Lower leg skin (tissue), 4 donors: ENCODE measurements around the gene ARHGAP27. TPM values are rescaled to one million over a fixed set of nuclear protein-coding genes. Genes with fewer than 3 reads are reported as not detected.

ENCODE experiments used
- DNase-seq, 2 donors: peaks; one replicate each; pipeline ENCODE4 v3.0.0-alpha.2; 2019; ENCODE audit warnings: low spot score in 2 of 2
- H3K4me3 ChIP-seq: fragments of 200-600 bp; sonication (generic); 2 replicates; pipeline ENCODE4 v1.5.1; 2017; ENCODE audit warnings: mild to moderate bottlenecking, low read depth; ENCODE audit not compliant: poor library complexity, severe bottlenecking
- POLR2A ChIP-seq, 2 donors: fragments of 450-650 bp; IDR thresholded peaks; one replicate each; pipeline ENCODE4 v1.6.1; 2016 to 2017; ENCODE audit warnings: antibody characterized with exemption in 2 of 2, mild to moderate bottlenecking in 1 of 2, moderate library complexity in 1 of 2
- WGBS, 2 donors: methylation state at CpG; one replicate each; pipeline ENCODE4 v1.1.5; 2018; 5-methylcytosine and 5-hydroxymethylcytosine counted together
- intact Hi-C: fragments of 100-400 bp; cut with DNase I; formaldehyde crosslinking; loops from one replicate; pipeline ENCODE4 v1.15.0; 2023; ENCODE audit warnings: low total_unique reads
- total RNA-seq, 4 donors: library from RNA; depleted of rRNA; stranded (reverse); fragments of >200 nt; gene quantifications; one replicate each; pipeline ENCODE4 v1.1.0, GENCODE V29; 2016
- TF ChIP-seq, protein P1 (sequence below), 3 donors: fragments of 450-650 bp; IDR thresholded peaks; one replicate each; pipeline ENCODE4 v1.5.1; 2016; ENCODE audit warnings: antibody characterized with exemption in 3 of 3, mild to moderate bottlenecking in 3 of 3, moderate library complexity in 2 of 3

Gene ARHGAP27
- total RNA-seq, 4 donors from 2014 or later: 58.5 to 84.4 (median 68.2) TPM

DNA sequence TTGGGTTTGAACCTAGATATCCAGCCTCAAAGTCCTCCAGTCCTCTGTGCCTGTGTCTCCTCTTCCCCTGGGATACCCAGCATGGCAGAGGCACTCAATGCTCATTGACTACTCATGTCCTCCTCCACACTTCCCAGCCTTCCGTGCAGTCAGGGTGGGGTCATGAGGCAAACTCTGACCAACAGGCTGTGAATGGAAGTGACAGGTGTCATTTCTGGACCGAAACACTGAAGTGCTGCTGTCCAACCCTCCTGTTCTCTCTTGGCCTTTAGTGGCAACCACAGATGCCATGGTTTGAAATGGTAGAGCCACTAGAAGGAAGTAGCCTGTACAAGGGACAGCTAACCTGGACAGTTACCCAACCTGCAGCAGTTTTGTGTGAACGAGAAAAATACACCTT is 69.2 kb downstream of the ARHGAP27 start:
- peak in 1 of 2 donors; percentile 48 for DNase-seq
- 94 to 96% methylated on average over 3 of the region's 3 CpGs for WGBS, 2 donors
- no peak for TF ChIP-seq POLR2A (IDR thresholded peaks at IDR 0.05)
- TF ChIP-seq, protein P1, sequence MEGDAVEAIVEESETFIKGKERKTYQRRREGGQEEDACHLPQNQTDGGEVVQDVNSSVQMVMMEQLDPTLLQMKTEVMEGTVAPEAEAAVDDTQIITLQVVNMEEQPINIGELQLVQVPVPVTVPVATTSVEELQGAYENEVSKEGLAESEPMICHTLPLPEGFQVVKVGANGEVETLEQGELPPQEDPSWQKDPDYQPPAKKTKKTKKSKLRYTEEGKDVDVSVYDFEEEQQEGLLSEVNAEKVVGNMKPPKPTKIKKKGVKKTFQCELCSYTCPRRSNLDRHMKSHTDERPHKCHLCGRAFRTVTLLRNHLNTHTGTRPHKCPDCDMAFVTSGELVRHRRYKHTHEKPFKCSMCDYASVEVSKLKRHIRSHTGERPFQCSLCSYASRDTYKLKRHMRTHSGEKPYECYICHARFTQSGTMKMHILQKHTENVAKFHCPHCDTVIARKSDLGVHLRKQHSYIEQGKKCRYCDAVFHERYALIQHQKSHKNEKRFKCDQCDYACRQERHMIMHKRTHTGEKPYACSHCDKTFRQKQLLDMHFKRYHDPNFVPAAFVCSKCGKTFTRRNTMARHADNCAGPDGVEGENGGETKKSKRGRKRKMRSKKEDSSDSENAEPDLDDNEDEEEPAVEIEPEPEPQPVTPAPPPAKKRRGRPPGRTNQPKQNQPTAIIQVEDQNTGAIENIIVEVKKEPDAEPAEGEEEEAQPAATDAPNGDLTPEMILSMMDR (IDR thresholded peaks at IDR 0.05): no peak
- intact Hi-C loops: no loop called here
- H3K4me3 ChIP-seq: no peak overlapping the region

DNA sequence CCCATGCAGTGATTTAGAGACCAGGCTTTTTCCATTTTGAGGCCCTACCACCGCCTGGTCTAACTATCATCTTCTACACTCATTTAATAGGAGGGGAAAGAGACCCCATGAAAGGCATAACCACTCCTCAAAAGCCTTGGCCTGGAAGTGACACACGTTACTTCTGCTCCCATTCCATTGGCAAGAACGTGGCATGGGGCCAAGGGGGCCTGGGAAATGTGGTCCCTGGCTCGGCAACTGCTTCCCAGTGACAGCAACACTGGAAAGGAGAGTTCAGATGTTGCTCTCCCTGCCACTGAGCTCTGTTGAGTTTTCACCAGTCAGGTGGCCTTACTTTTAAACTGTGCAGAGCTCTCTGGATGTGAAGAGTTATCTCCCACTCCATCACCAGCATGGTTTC is 70.7 kb downstream of the ARHGAP27 start:
- peak in 1 of 2 donors; percentile 73 for DNase-seq
- no peak overlapping the region for H3K4me3 ChIP-seq
- no peak for TF ChIP-seq POLR2A (IDR thresholded peaks at IDR 0.05)
- TF ChIP-seq, protein P1 (IDR thresholded peaks at IDR 0.05): no peak
- intact Hi-C loops: no loop called here
- WGBS, 2 donors: 73 to 87% methylated on average over 4 of the region's 4 CpGs

DNA sequence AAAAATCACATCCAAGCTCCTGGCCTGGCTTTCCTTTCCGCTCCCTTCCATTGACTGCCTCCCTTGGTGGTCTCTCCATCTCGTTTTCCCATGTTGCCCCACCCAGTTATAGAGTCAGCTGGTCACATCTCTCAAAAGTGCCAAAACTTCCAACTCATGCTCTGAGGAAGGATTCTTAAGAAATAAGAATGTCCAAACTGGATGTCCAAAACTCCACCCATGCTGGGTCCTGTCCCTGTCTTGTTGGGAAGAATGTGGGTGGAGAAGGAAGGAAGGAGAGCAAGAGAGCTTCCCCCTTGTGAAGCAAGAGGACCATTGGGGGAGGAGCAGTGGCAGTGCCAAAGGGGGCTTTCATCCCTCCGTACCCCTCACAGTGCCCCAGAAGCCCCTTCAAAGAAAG is 71.2 kb downstream of the ARHGAP27 start:
- WGBS, 2 donors: 74 to 83% methylated on average over 3 of the region's 3 CpGs
- peak in 1 of 2 donors; percentile 74 for DNase-seq
- TF ChIP-seq, protein P1 (IDR thresholded peaks at IDR 0.05): no peak
- TF ChIP-seq POLR2A (IDR thresholded peaks at IDR 0.05): no peak
- intact Hi-C loops: no loop called here
- no peak overlapping the region for H3K4me3 ChIP-seq

DNA sequence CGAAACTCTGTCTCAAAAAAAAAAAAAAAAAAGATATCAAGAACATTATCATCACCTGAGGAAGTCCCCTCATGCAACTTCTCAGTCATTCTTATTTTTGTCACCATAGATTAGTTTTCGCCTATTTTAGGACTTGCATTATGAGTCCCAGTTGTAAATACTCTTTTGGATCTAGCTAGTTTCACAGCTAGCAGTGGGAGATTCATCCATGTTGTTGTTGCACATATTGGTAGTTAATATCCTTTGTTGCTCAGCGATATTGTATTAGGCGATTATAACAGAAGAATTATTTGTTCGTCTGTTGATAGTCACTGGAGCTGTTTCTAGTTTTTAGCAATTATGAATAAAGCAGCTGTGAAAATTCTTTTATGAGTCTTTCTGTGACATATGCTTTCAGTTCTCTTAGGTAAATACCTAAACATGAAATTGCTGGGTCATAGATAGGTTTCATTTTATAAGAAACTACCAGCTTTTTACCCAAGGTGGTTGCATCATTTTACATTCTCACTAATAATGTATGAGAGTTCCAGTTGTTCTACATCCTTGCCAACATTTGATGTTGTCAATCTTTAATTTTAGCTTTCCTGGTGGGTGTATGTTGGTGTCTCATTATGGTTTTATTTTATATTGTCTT is 75.2 kb downstream of the ARHGAP27 start:
- H3K4me3 ChIP-seq: no peak overlapping the region
- DNase-seq: no peak
- WGBS, 2 donors: 84 to 92% methylated on average over 5 of the region's 5 CpGs
- intact Hi-C loops: no loop called here
- TF ChIP-seq, protein P1 (IDR thresholded peaks at IDR 0.05): no peak
- TF ChIP-seq POLR2A (IDR thresholded peaks at IDR 0.05): no peak

DNA sequence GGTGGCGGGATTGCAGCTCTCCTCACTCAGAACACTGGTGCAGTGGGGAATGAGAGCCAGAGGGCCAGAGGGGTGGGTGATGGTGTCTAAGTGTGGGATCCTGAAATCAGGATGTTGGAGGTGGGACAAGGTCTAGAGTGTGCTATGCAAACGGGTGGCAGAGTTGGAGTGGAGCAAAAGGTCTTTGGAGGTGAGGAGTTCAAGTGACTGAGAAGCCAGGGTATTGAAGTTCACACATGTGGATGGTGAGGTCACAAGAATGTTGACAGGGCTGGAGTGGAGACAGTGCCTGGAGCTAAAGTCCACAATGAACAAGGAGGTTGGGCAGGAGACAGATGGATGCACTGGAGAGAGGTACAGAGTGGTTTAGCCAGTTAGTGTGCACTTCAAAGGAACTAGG is 77.6 kb downstream of the ARHGAP27 start:
- peak in 1 of 2 donors; percentile 14 for DNase-seq
- no peak overlapping the region for H3K4me3 ChIP-seq
- TF ChIP-seq, protein P1 (IDR thresholded peaks at IDR 0.05): no peak
- TF ChIP-seq POLR2A (IDR thresholded peaks at IDR 0.05): no peak
- WGBS, 2 donors: 71 to 72% methylated on average over 2 of the region's 2 CpGs
- intact Hi-C loops: no loop called here

DNA sequence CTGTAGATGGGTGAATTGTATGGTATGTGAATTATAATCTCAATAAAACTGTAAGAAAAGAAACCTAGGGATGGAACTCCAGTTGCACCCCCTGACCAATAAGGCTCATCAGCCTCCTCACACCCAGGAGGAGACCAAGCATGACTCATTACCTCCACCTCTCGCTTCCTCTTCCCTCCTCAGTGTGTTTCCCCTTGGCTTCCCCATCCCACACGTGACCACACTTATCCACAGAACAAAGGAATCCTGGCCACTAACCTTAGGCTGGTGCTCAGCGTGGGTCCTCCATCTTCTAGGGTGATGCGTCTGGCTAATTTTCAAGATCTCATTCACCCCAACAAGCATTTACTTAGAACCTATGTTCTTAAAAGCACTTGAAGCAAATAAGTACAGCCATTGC is 79.6 kb downstream of the ARHGAP27 start:
- H3K4me3 ChIP-seq: no peak overlapping the region
- WGBS, 2 donors: 73 to 86% methylated on average over 4 of the region's 4 CpGs
- intact Hi-C loops: no loop called here
- TF ChIP-seq, protein P1 (IDR thresholded peaks at IDR 0.05): no peak
- no peak for TF ChIP-seq POLR2A (IDR thresholded peaks at IDR 0.05)
- DNase-seq: peak in 1 of 2 donors; percentile 40
